ENCODE data around the gene ZAR1. TPM values are rescaled to one million over a fixed set of nuclear protein-coding genes. Genes with fewer than 3 reads are reported as not detected.

The ZAR1 gene
- total RNA-seq, 4 donors from 2014 or later: not detected

DNA sequence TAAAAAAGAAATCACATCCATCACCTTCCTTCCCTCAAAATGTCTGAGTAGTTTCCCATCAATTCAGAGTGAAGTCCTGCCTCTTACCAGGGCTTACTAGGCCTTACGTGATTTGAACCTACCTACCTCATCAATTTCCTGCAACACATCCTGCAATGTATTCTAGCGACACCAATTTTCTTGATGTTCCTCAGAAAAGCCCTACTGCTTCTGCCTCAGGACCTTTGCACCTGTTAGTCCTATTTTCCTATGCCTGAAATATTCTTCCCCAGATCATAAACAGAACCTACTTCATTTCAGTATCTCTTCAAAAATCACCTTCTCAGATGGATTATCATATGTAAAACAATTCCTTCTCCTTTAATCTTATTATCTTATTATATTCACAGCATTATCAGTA, 52.8 kb downstream of the ZAR1 start:
- TF ChIP-seq CTCF (IDR thresholded peaks at IDR 0.05; ENCODE audit: low read depth): no peak

DNA sequence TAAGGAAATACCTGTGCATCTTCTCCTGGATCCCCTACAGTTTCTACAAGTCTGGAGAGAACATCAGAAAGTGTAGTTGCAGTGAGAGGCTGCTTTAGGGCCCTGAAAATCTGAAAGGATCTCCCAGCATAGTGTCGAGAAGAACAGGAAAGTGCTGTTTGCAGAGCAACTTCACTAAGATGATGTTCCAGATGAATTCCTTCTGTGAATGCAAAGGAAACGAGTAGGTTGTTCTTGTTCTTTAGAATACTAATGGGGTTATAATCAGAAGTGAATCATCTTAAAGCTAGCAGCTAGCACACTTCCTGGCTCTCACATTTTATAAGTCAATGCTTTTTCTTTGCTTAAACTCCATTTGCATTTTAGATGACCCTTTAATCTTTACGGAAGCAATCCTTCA, 53.7 kb downstream of the ZAR1 start:
- TF ChIP-seq CTCF (IDR thresholded peaks at IDR 0.05; ENCODE audit: low read depth): no peak

Other genes starting within 250 kb of the ZAR1 start
- 1 to 10 TPM; 1.9 to 8.5 (median 5.3) TPM for gene TEC, start 220.4 kb upstream of the ZAR1 start, total RNA-seq
- gene SLAIN2, start 148.7 kb upstream of the ZAR1 start, total RNA-seq: 10 to 100 TPM; 32.6 to 75.7 (median 59.4) TPM
- gene SLC10A4, start 6.9 kb upstream of the ZAR1 start, total RNA-seq: not detected